Peyer's patch (tissue), 4 donors: ENCODE measurements around the gene GP1BB. TPM values are rescaled to one million over a fixed set of nuclear protein-coding genes. Genes with fewer than 3 reads are reported as not detected.
A peak's percentile ranks its signal among the peaks of the same experiment; 100 is the strongest.

ENCODE experiments used
- DNase-seq, 3 donors: peaks; one replicate each; pipeline ENCODE4 v3.0.0-alpha.2; 2017 to 2019
- H3K27ac ChIP-seq, 4 donors: fragments of 200-600 bp; sonication (generic); one replicate each; pipeline ENCODE4 v1.5.1; 2016 to 2019
- H3K27me3 ChIP-seq, 2 donors: fragments of 200-600 bp; sonication (generic); one replicate each; pipeline ENCODE4 v1.5.1; 2019
- H3K36me3 ChIP-seq, 3 donors: fragments of 200-600 bp; sonication (generic); one replicate each; pipeline ENCODE4 v1.5.1; 2016 to 2019
- H3K4me1 ChIP-seq, 4 donors: fragments of 200-600 bp; sonication (generic); one replicate each; pipeline ENCODE4 v1.5.1; 2016 to 2019
- H3K4me3 ChIP-seq, 4 donors: fragments of 200-600 bp; sonication (generic); 1 replicate in 3 of 4; 2 replicates in 1 of 4; pipeline ENCODE4 v1.5.1; 2016 to 2019; ENCODE audit warnings: mild to moderate bottlenecking in 1 of 4
- H3K9me3 ChIP-seq, 4 donors: fragments of 200-600 bp; sonication (generic); one replicate each; pipeline ENCODE4 v1.5.1; 2016 to 2019; ENCODE audit warnings: mild to moderate bottlenecking in 1 of 4
- CTCF ChIP-seq, 6 experiments: fragments of 450-650 bp in 4 of 6; fragments of 200-600 bp in 2 of 6; sonication (generic) in 1 of 6; IDR thresholded peaks; one replicate each; pipeline ENCODE4 v1.5.1; 2017 to 2019; ENCODE audit warnings: antibody characterized with exemption in 6 of 6, mild to moderate bottlenecking in 3 of 6, moderate library complexity in 1 of 6
- POLR2A ChIP-seq, 2 donors: fragments of 450-650 bp; IDR thresholded peaks; one replicate each; pipeline ENCODE4 v1.5.1; 2017; ENCODE audit warnings: antibody characterized with exemption in 2 of 2, mild to moderate bottlenecking in 2 of 2, moderate library complexity in 2 of 2
- total RNA-seq, 4 donors: library from RNA; depleted of rRNA; stranded (reverse); fragments of >200 nt; gene quantifications; one replicate each; pipeline ENCODE4 v1.1.0, GENCODE V29; 2016

Gene GP1BB
- total RNA-seq, 4 donors from 2014 or later = 1.1 to 9.1 (median 2.0) TPM

- Histone ChIP-seq H3K27ac (no peak overlapping the region), H3K36me3 (no peaks in the 10 kb centered on the region), H3K9me3 (no peaks in the 10 kb centered on the region), H3K27me3 (no peaks in the 10 kb centered on the region), H3K4me3 (peak overlapping the region in 1 of 4 donors; percentile 2), H3K4me1 (no peaks in the 10 kb centered on the region)
- TF ChIP-seq POLR2A (IDR thresholded peaks at IDR 0.05) (no peak), CTCF (IDR thresholded peaks at IDR 0.05) (no peak)
- no peak for DNase-seq
Observed at GRCh38 chr22:19691007-19691720, 32.2 kb upstream of the GP1BB start.

- Histone ChIP-seq H3K27ac (no peak overlapping the region), H3K27me3 (no peaks in the 10 kb centered on the region), H3K4me3 (peak overlapping the region in 1 of 4 donors; percentile 2), H3K4me1 (no peaks in the 10 kb centered on the region), H3K36me3 (no peaks in the 10 kb centered on the region), H3K9me3 (no peaks in the 10 kb centered on the region)
- TF ChIP-seq CTCF (IDR thresholded peaks at IDR 0.05) (no peak), POLR2A (IDR thresholded peaks at IDR 0.05) (no peak)
- DNase-seq = peak in 2 of 3 donors; percentile 45 to 47
Observed at GRCh38 chr22:19691721-19692341, 31.5 kb upstream of the GP1BB start.

GRCh38 chr22:19693581-19693980 is 29.8 kb upstream of the GP1BB start:
- Histone ChIP-seq H3K27me3 (no peaks in the 10 kb centered on the region), H3K4me1 (no peaks in the 10 kb centered on the region), H3K9me3 (no peaks in the 10 kb centered on the region), H3K4me3 (no peak overlapping the region), H3K27ac (no peak overlapping the region), H3K36me3 (no peaks in the 10 kb centered on the region)
- TF ChIP-seq CTCF (IDR thresholded peaks at IDR 0.05) (no peak), POLR2A (IDR thresholded peaks at IDR 0.05) (no peak)
- DNase-seq = peak in 1 of 3 donors; percentile 41

- peak in 1 of 3 donors; percentile 27 for DNase-seq
- H3K27ac ChIP-seq = no peak overlapping the region
- no peak overlapping the region for H3K4me3 ChIP-seq
- H3K27me3 ChIP-seq = no peaks in the 10 kb centered on the region
- TF ChIP-seq CTCF (IDR thresholded peaks at IDR 0.05) (no peak), POLR2A (IDR thresholded peaks at IDR 0.05) (no peak)
- no peaks in the 10 kb centered on the region for H3K4me1 ChIP-seq
- H3K36me3 ChIP-seq = no peaks in the 10 kb centered on the region
- H3K9me3 ChIP-seq = no peaks in the 10 kb centered on the region
Observed at GRCh38 chr22:19693981-19694670, 29.2 kb upstream of the GP1BB start.

GRCh38 chr22:19694696-19695095 is 28.6 kb upstream of the GP1BB start:
- Histone ChIP-seq H3K27me3 (no peaks in the 10 kb centered on the region), H3K9me3 (no peaks in the 10 kb centered on the region), H3K36me3 (no peaks in the 10 kb centered on the region), H3K4me1 (no peaks in the 10 kb centered on the region), H3K27ac (no peak overlapping the region), H3K4me3 (no peak overlapping the region)
- TF ChIP-seq POLR2A (IDR thresholded peaks at IDR 0.05) (no peak), CTCF (IDR thresholded peaks at IDR 0.05) (no peak)
- DNase-seq = peak in 1 of 3 donors; percentile 36
